Measurements from ENCODE around the gene ANK3. TPM values are rescaled to one million over a fixed set of nuclear protein-coding genes. Genes with fewer than 3 reads are reported as not detected.

ANK3 gene
- total and polyA plus RNA-seq, 4 experiments from 2014 or later, result 7.2 to 90.1 (median 55.8) TPM

DNA sequence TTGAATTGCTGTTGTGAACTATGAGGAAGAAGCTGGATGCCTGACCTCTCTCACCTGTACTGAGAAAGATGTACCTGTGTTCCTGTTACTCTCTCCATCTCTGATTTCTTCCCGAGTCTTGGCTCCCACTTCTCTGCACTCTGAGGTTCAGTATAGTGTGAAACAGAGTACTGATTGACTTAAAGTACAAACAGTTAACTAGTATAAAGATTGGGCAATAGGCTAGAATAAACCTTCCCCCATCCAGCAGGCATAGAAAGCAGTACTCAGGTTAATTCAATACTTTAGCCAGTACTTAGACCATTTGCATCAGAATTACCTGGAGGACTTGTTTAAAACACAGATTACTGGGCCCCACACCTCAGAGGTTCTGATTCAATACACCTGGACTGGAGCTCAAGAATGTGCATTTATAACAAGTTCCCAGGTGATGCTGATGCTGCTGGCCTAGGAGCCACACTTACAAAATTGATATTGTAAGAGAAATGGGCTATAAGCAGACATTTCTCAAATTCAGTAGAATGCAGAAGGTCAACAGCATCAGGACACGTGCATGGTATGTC, 51.6 kb downstream of the ANK3 start:
- intact Hi-C loops (cut with micrococcal nuclease), result no loop called here

DNA sequence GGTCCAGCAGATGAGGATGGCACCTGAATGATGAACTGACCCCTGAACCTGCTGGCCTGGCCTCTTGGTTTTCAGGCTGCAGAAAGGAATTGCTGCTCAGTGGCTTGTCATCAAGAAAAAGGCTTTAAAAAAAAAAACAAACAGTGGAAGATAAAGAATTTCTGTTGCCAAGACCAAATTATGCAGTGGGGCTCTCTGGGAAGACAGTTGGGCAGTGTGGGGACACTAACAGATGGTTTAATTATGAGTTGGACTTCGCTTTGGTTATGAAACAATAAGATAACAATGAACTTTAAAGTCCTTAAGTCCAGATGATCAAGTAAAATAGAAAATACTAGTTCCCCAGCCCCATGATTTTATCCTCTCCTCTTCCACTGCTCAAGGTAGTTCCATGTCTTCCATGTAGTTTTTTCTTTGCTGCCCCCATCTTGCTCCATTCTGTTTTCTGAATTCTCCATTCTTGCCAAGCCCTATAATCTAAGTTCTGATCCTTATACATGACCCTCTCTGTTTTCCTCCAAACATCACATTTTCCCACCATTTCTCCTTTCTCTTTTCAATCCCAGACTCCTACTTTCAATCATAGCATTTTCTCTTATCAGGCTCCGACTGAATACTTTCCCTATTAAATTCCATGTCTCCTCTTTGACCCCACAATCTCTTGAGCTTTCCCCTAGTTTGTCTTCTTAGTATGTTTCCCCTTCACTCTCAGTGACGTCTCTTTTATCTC, 52.6 kb downstream of the ANK3 start:
- POLR2A ChIA-PET (ENCODE audit: partially characterized antibody), result no interaction called here
- no peak overlapping the region for H3K4me3 Mint-ChIP-seq
- no peak for DNase-seq
- CTCF ChIA-PET (ENCODE audit: partially characterized antibody), result no interaction called here
- Histone ChIP-seq H3K4me3 (ENCODE audit: low read length in 2 of 2) (no peak overlapping the region), H3K27ac (ENCODE audit: low read depth, low read length) (no peak overlapping the region), H3K4me1 (ENCODE audit: insufficient read depth, low read length) (no peaks in the 10 kb centered on the region), H3K27me3 (ENCODE audit: insufficient read depth, low read length) (no peaks in the 10 kb centered on the region), H3K9me3 (ENCODE audit: control insufficient read depth in 1 of 2, low read length in 2 of 2) (no peaks in the 10 kb centered on the region), H3K36me3 (ENCODE audit: insufficient read depth, low read length) (no peaks in the 10 kb centered on the region)
- H3K4me1 Mint-ChIP-seq, result peaks cover 0 to 13% (median 2%) of the 10 kb centered on the region in 4 donors
- no peaks in the 10 kb centered on the region for H3K27me3 Mint-ChIP-seq
- H3K36me3 Mint-ChIP-seq, result peaks cover 0 to 9% of the 10 kb centered on the region in 2 donors
- H3K27ac Mint-ChIP-seq, result peak overlapping the region in 1 of 7 donors; percentile 37
- intact Hi-C loops (cut with micrococcal nuclease), result no loop called here
- no peaks in the 10 kb centered on the region for H3K9me3 Mint-ChIP-seq

More for the DNA sequence above, 51.6 kb downstream of the ANK3 start:
- H3K27ac ChIP-seq (ENCODE audit: low read depth, low read length), result no peak overlapping the region
- no peaks in the 10 kb centered on the region for H3K9me3 Mint-ChIP-seq
- CTCF ChIA-PET (ENCODE audit: partially characterized antibody), result no interaction called here
- H3K4me1 Mint-ChIP-seq, result peaks cover 0 to 16% (median 2%) of the 10 kb centered on the region in 4 donors
- no peaks in the 10 kb centered on the region for H3K9me3 ChIP-seq (ENCODE audit: control insufficient read depth in 1 of 2, low read length in 2 of 2)
- DNase-seq, result no peak
- peaks cover 0 to 9% of the 10 kb centered on the region in 2 donors for H3K36me3 Mint-ChIP-seq
- H3K4me3 Mint-ChIP-seq, result no peak overlapping the region
- no peaks in the 10 kb centered on the region for H3K27me3 ChIP-seq (ENCODE audit: insufficient read depth, low read length)
- no peak overlapping the region for H3K4me3 ChIP-seq (ENCODE audit: low read length in 2 of 2)
- no peaks in the 10 kb centered on the region for H3K36me3 ChIP-seq (ENCODE audit: insufficient read depth, low read length)
- POLR2A ChIA-PET (ENCODE audit: partially characterized antibody), result no interaction called here
- H3K4me1 ChIP-seq (ENCODE audit: insufficient read depth, low read length), result no peaks in the 10 kb centered on the region
- no peak overlapping the region for H3K27ac Mint-ChIP-seq
- no peaks in the 10 kb centered on the region for H3K27me3 Mint-ChIP-seq

DNA sequence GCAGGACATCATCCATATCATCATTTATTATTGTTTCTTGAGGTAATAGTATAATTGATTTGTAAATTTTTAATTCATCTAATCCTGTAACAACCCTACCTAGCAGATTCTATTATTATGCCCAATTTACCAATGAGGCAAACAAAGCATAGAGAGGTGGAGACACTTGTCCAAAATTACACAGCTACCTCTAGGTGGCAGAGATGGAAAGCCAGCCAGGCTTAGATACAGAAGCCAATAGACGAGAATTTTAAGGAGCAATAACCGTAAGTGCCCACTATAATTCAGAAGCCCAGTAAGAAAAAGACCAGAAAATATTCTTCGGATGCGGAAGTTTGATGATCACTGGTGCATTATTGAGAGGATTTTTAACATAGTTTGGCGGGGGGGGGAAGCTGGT, 54.0 kb downstream of the ANK3 start:
- Mint-ChIP-seq H3K36me3 (peaks cover 0 to 9% of the 10 kb centered on the region in 2 donors), H3K27ac (no peak overlapping the region), H3K4me3 (no peak overlapping the region), H3K27me3 (no peaks in the 10 kb centered on the region), H3K9me3 (no peaks in the 10 kb centered on the region), H3K4me1 (peaks cover 0 to 11% (median 0%) of the 10 kb centered on the region in 4 donors)
- Histone ChIP-seq H3K4me3 (ENCODE audit: low read length in 2 of 2) (no peak overlapping the region), H3K4me1 (ENCODE audit: insufficient read depth, low read length) (no peaks in the 10 kb centered on the region), H3K9me3 (ENCODE audit: control insufficient read depth in 1 of 2, low read length in 2 of 2) (no peaks in the 10 kb centered on the region), H3K27me3 (ENCODE audit: insufficient read depth, low read length) (no peaks in the 10 kb centered on the region), H3K27ac (ENCODE audit: low read depth, low read length) (no peak overlapping the region), H3K36me3 (ENCODE audit: insufficient read depth, low read length) (no peaks in the 10 kb centered on the region)
- intact Hi-C loops (cut with micrococcal nuclease), result no loop called here
- POLR2A ChIA-PET (ENCODE audit: partially characterized antibody), result no interaction called here
- CTCF ChIA-PET (ENCODE audit: partially characterized antibody), result no interaction called here
- DNase-seq, result no peak

DNA sequence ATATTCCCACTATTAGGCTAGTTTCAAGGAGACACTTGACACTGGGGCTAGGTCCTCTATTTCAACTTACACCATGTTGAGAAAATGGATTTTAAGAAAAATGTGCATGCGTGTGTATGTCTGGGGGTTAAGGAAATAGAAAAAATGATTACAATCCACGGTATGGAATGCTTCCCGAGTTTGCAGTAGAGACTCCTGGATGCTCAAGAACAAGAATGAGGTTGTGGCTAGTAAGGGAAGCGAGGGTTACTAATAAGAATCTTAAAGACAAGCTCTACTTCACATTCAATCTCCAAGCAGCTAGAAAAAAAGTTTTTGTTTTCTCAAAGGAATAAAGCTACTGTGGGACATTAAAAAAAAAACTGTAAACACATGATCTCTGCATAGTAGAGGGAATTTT, 54.7 kb downstream of the ANK3 start:
- H3K4me3 ChIP-seq (ENCODE audit: low read length in 2 of 2), result no peak overlapping the region
- ChIA-PET CTCF (ENCODE audit: partially characterized antibody) (interaction anchor here (0.5 kb wide), 1 partner anchor 25 kb away, joined by 3 read pairs; no protein-coding TSS in a partner anchor), POLR2A (ENCODE audit: partially characterized antibody) (no interaction called here)
- H3K4me3 Mint-ChIP-seq, result no peak overlapping the region
- no peaks in the 10 kb centered on the region for H3K27me3 ChIP-seq (ENCODE audit: insufficient read depth, low read length)
- intact Hi-C loops (cut with micrococcal nuclease), result no loop called here
- H3K4me1 Mint-ChIP-seq, result peaks cover 0 to 9% (median under 1%) of the 10 kb centered on the region in 4 donors
- DNase-seq, result no peak
- peaks cover 0 to 14% of the 10 kb centered on the region in 2 donors for H3K36me3 Mint-ChIP-seq
- H3K27ac ChIP-seq (ENCODE audit: low read depth, low read length), result no peak overlapping the region
- no peaks in the 10 kb centered on the region for H3K36me3 ChIP-seq (ENCODE audit: insufficient read depth, low read length)
- no peaks in the 10 kb centered on the region for H3K4me1 ChIP-seq (ENCODE audit: insufficient read depth, low read length)
- peak overlapping the region in 1 of 7 donors; percentile 61 for H3K27ac Mint-ChIP-seq
- H3K27me3 Mint-ChIP-seq, result no peaks in the 10 kb centered on the region
- H3K9me3 Mint-ChIP-seq, result peaks cover 0 to 4% (median 0%) of the 10 kb centered on the region in 8 donors
- H3K9me3 ChIP-seq (ENCODE audit: control insufficient read depth in 1 of 2, low read length in 2 of 2), result no peaks in the 10 kb centered on the region

DNA sequence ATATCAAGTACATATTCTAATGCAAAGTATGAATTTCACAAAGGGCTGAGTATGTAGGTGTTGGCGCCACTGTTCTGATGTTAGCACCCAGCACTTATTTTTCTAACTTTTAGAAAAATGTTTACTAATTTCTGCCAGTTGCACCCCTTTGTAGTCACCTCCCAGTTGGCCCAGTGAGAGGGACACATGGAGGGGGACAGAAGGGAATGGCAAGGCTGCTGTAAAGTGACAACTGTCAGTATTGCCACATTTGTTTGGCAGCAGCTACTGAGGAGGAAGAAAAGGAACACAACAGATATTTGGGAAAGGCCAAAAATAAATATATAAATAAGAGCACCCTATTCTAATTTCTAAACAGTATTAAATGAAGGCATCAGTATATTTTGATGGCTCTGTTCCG, 57.3 kb downstream of the ANK3 start:
- Mint-ChIP-seq H3K36me3 (peaks cover 0 to 21% of the 10 kb centered on the region in 2 donors), H3K4me3 (no peak overlapping the region), H3K4me1 (peaks cover 0 to 8% (median under 1%) of the 10 kb centered on the region in 4 donors), H3K9me3 (peaks cover 0 to 6% (median 0%) of the 10 kb centered on the region in 8 donors), H3K27ac (no peak overlapping the region), H3K27me3 (no peaks in the 10 kb centered on the region)
- Histone ChIP-seq H3K9me3 (ENCODE audit: control insufficient read depth in 1 of 2, low read length in 2 of 2) (no peaks in the 10 kb centered on the region), H3K27ac (ENCODE audit: low read depth, low read length) (no peak overlapping the region), H3K4me1 (ENCODE audit: insufficient read depth, low read length) (no peaks in the 10 kb centered on the region), H3K27me3 (ENCODE audit: insufficient read depth, low read length) (no peaks in the 10 kb centered on the region), H3K4me3 (ENCODE audit: low read length in 2 of 2) (no peak overlapping the region), H3K36me3 (ENCODE audit: insufficient read depth, low read length) (no peaks in the 10 kb centered on the region)
- POLR2A ChIA-PET (ENCODE audit: partially characterized antibody), result no interaction called here
- DNase-seq, result no peak
- CTCF ChIA-PET (ENCODE audit: partially characterized antibody), result no interaction called here
- intact Hi-C loops (cut with micrococcal nuclease), result no loop called here

DNA sequence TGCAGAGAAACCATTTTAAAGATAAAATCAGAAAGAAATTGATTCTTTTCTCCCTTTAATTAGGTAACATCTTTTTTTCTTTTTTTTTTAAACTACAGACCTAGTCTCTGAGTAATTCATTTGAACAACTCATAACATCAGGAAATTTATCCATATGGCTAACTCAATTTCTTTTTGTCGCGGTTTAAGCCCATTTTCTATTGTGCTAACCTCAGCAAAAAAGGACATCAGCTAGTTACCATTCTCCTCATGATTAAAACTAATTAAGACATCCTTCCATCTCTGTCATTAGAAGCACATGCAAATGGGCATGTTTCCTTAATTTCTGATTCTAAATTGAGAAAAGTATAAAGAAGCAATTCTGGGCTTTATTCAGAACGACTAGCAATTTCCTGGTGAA, 57.8 kb downstream of the ANK3 start:
- Histone ChIP-seq H3K9me3 (ENCODE audit: control insufficient read depth in 1 of 2, low read length in 2 of 2) (no peaks in the 10 kb centered on the region), H3K4me1 (ENCODE audit: insufficient read depth, low read length) (no peaks in the 10 kb centered on the region), H3K27me3 (ENCODE audit: insufficient read depth, low read length) (no peaks in the 10 kb centered on the region), H3K27ac (ENCODE audit: low read depth, low read length) (no peak overlapping the region), H3K36me3 (ENCODE audit: insufficient read depth, low read length) (no peaks in the 10 kb centered on the region), H3K4me3 (ENCODE audit: low read length in 2 of 2) (no peak overlapping the region)
- H3K27me3 Mint-ChIP-seq, result no peaks in the 10 kb centered on the region
- H3K36me3 Mint-ChIP-seq, result peaks cover 0 to 21% of the 10 kb centered on the region in 2 donors
- intact Hi-C loops (cut with micrococcal nuclease), result no loop called here
- H3K9me3 Mint-ChIP-seq, result peaks cover 0 to 6% (median 0%) of the 10 kb centered on the region in 8 donors
- CTCF ChIA-PET (ENCODE audit: partially characterized antibody), result no interaction called here
- no peak overlapping the region for H3K4me3 Mint-ChIP-seq
- DNase-seq, result no peak
- no peak overlapping the region for H3K27ac Mint-ChIP-seq
- H3K4me1 Mint-ChIP-seq, result peaks cover 0 to 5% (median under 1%) of the 10 kb centered on the region in 4 donors
- POLR2A ChIA-PET (ENCODE audit: partially characterized antibody), result no interaction called here

DNA sequence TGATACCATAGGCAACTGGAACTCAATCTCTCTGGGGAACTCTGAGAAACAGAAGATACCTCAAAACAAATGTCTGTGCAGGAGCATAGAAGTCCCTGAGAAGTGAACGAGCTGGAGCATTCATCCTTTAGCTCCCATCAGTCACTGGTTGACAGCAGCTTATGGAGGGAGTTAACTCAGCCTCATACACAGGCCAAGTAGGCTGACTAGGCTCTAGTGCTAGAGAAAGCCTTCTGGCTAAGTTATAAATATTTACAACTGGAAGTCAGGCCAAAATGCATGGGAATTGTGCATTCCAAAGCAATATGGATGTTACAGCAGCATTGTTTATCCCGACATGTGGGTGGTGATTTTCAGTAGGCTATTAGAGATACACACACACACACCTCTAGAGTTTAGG, 66.5 kb downstream of the ANK3 start:
- POLR2A ChIA-PET (ENCODE audit: partially characterized antibody), result no interaction called here

More for the DNA sequence above, 66.5 kb downstream of the ANK3 start:
- intact Hi-C loops (cut with micrococcal nuclease), result no loop called here
- no peak for DNase-seq
- peaks cover 0 to 22% (median 20%) of the 10 kb centered on the region in 4 donors for H3K4me1 Mint-ChIP-seq
- CTCF ChIA-PET (ENCODE audit: partially characterized antibody), result no interaction called here
- H3K27me3 ChIP-seq (ENCODE audit: insufficient read depth, low read length), result no peaks in the 10 kb centered on the region
- H3K27me3 Mint-ChIP-seq, result no peaks in the 10 kb centered on the region
- H3K36me3 Mint-ChIP-seq, result peaks cover 0 to 13% of the 10 kb centered on the region in 2 donors
- H3K9me3 ChIP-seq (ENCODE audit: control insufficient read depth in 1 of 2, low read length in 2 of 2), result no peaks in the 10 kb centered on the region
- H3K4me1 ChIP-seq (ENCODE audit: insufficient read depth, low read length), result no peaks in the 10 kb centered on the region
- no peak overlapping the region for H3K4me3 Mint-ChIP-seq
- H3K9me3 Mint-ChIP-seq, result no peaks in the 10 kb centered on the region
- no peak overlapping the region for H3K4me3 ChIP-seq (ENCODE audit: low read length in 2 of 2)
- H3K27ac Mint-ChIP-seq, result no peak overlapping the region
- H3K36me3 ChIP-seq (ENCODE audit: insufficient read depth, low read length), result no peaks in the 10 kb centered on the region
- H3K27ac ChIP-seq (ENCODE audit: low read depth, low read length), result no peak overlapping the region
